ACC112 (cell line): Measurements from ENCODE around the gene ANO7.
"Not testable (repeated sequence)": the region's sequence is repeated elsewhere in the genome, so short reads cannot be mapped to it uniquely, and the experiment has no call there.

Experiments used
- H2AFZ ChIP-seq: fragments of 200-600 bp; sonication (generic); one replicate; pipeline ENCODE4 v1.6.0; 2017; ENCODE audit warnings: antibody characterized with exemption, low read length; ENCODE audit not compliant: unreplicated experiment
- H3K27ac ChIP-seq: fragments of 200-600 bp; sonication (generic); 2 replicates; pipeline ENCODE4 v1.5.1; 2014; ENCODE audit warnings: low read depth, mild to moderate bottlenecking, antibody characterized with exemption, low read length, moderate library complexity
- H3K27me3 ChIP-seq: fragments of 200-600 bp; sonication (generic); 2 replicates; pipeline ENCODE4 v1.6.1; 2014; ENCODE audit warnings: mild to moderate bottlenecking, antibody characterized with exemption, low read length, moderate library complexity, mixed read lengths; ENCODE audit not compliant: insufficient read depth
- H3K36me3 ChIP-seq: fragments of 200-600 bp; sonication (generic); 2 replicates; pipeline ENCODE4 v1.6.1; 2016; ENCODE audit warnings: mild to moderate bottlenecking, antibody characterized with exemption, low read length, moderate library complexity, mixed read lengths; ENCODE audit not compliant: insufficient read depth
- H3K4me1 ChIP-seq: fragments of 200-600 bp; sonication (generic); one replicate; pipeline ENCODE4 v1.6.1; 2016; ENCODE audit warnings: low read length, mixed read lengths; ENCODE audit not compliant: insufficient read depth, unreplicated experiment, control insufficient read depth
- H3K4me3 ChIP-seq: fragments of 200-600 bp; sonication (generic); 2 replicates; pipeline ENCODE4 v1.5.1; 2014; ENCODE audit warnings: mild to moderate bottlenecking, low read depth, low read length
- H3K79me2 ChIP-seq: fragments of 200-600 bp; sonication (generic); one replicate; pipeline ENCODE4 v1.6.0; 2016; ENCODE audit warnings: low read length; ENCODE audit not compliant: control insufficient read depth, unreplicated experiment, insufficient read depth

Gene ANO7

DNA sequence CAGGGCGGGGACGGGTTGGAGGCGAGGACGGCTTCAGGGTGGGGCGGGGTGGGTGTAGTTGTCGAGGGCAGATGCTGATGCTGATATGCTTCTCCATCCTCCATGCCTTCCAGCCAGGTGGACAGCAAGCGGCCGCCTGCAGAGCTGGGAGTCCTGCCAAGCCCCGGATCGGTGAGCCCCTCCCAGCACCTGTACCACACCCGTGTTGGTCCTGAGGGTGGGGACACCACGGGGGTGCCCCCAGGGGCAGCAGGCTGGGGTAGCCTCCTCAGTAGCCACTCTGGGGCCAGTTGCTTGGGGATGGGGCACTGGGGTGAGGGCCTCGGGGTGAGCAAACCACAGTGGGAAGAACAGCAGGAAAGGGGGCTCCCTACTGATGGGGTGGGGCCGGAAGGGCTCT, 2.6 kb downstream of the ANO7 start:
- H2AFZ ChIP-seq = no peak overlapping the region
- H3K4me3 ChIP-seq = no peak overlapping the region
- no peak overlapping the region for H3K27ac ChIP-seq
- H3K36me3 ChIP-seq = no peaks in the 10 kb centered on the region
- H3K27me3 ChIP-seq = peaks cover 4% of the 10 kb centered on the region; the same call in 1 of the 2 replicates
- no peaks in the 10 kb centered on the region for H3K4me1 ChIP-seq
- H3K79me2 ChIP-seq = no peaks in the 10 kb centered on the region

DNA sequence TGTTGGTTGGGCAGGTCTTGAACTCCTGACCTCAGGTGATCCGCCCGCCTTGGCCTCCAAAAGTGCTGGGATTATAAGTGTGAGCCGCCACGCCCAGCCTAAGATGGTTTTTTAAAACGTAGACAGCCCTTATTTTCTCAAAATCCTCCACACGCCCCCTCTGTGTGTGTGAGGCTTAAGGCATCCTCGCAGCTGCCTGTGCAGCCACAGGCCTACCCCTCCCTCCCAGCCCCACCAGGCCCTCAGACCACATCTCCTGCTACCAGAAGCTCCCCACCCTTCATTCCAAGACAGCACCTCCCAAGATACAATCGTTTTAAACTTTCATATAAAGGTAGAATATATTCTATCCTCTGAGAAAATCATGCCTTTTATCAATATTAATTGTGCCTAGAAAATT, 4.8 kb downstream of the ANO7 start:
- Histone ChIP-seq H3K27me3 (peaks cover under 1% of the 10 kb centered on the region; the same call in 1 of the 2 replicates), H3K79me2 (no peaks in the 10 kb centered on the region), H2AFZ (no peak overlapping the region), H3K4me1 (no peaks in the 10 kb centered on the region), H3K4me3 (no peak overlapping the region), H3K27ac (no peak overlapping the region), H3K36me3 (no peaks in the 10 kb centered on the region)

- no peaks in the 10 kb centered on the region for H3K36me3 ChIP-seq
- no peaks in the 10 kb centered on the region for H3K27me3 ChIP-seq
- no peak overlapping the region for H2AFZ ChIP-seq
- H3K4me3 ChIP-seq = no peak overlapping the region
- no peaks in the 10 kb centered on the region for H3K79me2 ChIP-seq
- H3K4me1 ChIP-seq = no peaks in the 10 kb centered on the region
- no peak overlapping the region for H3K27ac ChIP-seq
Measured at GRCh38 chr2:241194811-241195210, 6.3 kb downstream of the ANO7 start.

- Histone ChIP-seq H3K27me3 (no peaks in the 10 kb centered on the region), H3K27ac (no peak overlapping the region), H3K79me2 (no peaks in the 10 kb centered on the region), H2AFZ (no peak overlapping the region), H3K36me3 (no peaks in the 10 kb centered on the region), H3K4me1 (no peaks in the 10 kb centered on the region), H3K4me3 (no peak overlapping the region)
Measured at GRCh38 chr2:241195506-241196130, 7.1 kb downstream of the ANO7 start.

GRCh38 chr2:241197246-241197645, 8.8 kb downstream of the ANO7 start:
- H2AFZ ChIP-seq, H3K4me3 ChIP-seq, H3K79me2 ChIP-seq, H3K27ac ChIP-seq, H3K36me3 ChIP-seq, H3K27me3 ChIP-seq, H3K4me1 ChIP-seq: not testable (repeated sequence)

DNA sequence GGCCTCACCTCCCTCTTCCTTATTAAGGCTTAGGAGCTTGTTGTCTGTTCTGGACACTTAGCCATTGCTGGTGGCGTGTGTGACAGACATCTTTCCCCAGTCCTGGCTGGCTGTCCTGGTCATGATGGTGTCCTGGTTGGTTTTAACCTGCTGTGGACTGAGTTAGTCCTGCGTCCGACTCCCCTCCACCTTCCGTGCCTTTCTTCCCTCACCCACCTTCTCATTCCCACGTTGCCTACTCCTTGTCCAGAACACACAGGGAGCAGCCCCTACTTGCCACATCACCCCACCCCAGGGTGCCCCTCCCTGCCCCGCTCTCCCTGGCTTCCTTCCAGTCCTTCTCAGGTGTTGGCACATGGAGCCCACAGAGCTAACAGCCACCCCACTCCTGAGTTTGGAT, 9.5 kb downstream of the ANO7 start:
- Histone ChIP-seq H3K27ac (no peak overlapping the region), H2AFZ (no peak overlapping the region), H3K4me1 (no peaks in the 10 kb centered on the region), H3K36me3 (no peaks in the 10 kb centered on the region), H3K4me3 (no peak overlapping the region), H3K79me2 (no peaks in the 10 kb centered on the region), H3K27me3 (no peaks in the 10 kb centered on the region)

DNA sequence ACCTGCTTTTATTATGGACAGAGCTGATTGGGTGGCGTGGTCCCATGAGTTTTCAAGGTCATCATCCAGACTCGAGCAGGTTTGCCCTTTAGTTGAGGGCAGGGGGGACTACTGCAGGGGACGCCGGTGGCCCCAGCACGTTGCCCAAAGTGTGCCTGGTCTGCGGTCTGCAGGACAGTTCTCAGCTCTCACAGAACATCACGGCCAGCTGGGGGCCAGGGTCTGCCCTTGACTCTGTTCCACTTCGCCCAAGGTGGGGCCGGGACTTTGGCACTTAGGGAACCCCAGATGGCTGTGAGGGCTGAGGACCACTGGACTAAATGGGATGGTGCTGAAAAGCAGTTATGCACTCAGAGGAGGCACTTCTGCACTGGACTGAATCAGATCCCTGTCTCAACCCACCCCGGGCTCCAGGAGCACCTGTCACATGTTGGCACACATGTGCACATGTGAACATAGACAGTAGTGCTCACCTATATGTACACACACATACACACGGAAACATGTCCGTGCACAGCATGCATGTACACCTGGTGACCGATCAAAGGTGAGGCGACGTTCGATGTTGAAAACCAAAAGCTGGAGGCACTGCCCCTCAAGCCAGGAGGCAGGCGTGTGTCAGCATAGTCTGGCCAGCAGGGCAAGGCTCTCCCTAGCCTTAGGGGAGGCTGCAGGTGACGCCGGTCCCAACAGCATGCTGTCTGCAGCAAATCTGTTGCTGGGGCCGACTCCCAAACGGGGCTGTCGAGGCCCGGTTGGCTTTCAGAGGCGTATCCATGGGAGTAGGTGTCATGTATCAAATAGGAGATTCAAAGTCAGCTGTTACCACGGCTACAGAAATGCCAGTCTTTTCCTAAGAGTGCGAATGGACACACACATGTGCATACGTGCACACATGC, 10.2 kb downstream of the ANO7 start:
- Histone ChIP-seq H3K27me3 (no peaks in the 10 kb centered on the region), H3K4me1 (no peaks in the 10 kb centered on the region), H3K27ac (no peak overlapping the region), H3K79me2 (no peaks in the 10 kb centered on the region), H3K36me3 (no peaks in the 10 kb centered on the region), H3K4me3 (no peak overlapping the region), H2AFZ (no peak overlapping the region)

GRCh38 chr2:241199286-241199685, 10.8 kb downstream of the ANO7 start:
- no peak overlapping the region for H3K4me3 ChIP-seq
- H3K27ac ChIP-seq = no peak overlapping the region
- H3K79me2 ChIP-seq = no peaks in the 10 kb centered on the region
- H3K4me1 ChIP-seq = no peaks in the 10 kb centered on the region
- no peaks in the 10 kb centered on the region for H3K36me3 ChIP-seq
- no peak overlapping the region for H2AFZ ChIP-seq
- no peaks in the 10 kb centered on the region for H3K27me3 ChIP-seq

GRCh38 chr2:241199897-241200821, 11.7 kb downstream of the ANO7 start:
- Histone ChIP-seq H2AFZ (no peak overlapping the region), H3K4me3 (no peak overlapping the region), H3K36me3 (no peaks in the 10 kb centered on the region), H3K79me2 (no peaks in the 10 kb centered on the region), H3K27me3 (no peaks in the 10 kb centered on the region), H3K27ac (no peak overlapping the region), H3K4me1 (no peaks in the 10 kb centered on the region)

GRCh38 chr2:241200822-241201395, 12.4 kb downstream of the ANO7 start:
- Histone ChIP-seq H3K27me3 (no peaks in the 10 kb centered on the region), H3K36me3 (no peaks in the 10 kb centered on the region), H3K79me2 (no peaks in the 10 kb centered on the region), H3K27ac (no peak overlapping the region), H2AFZ (no peak overlapping the region), H3K4me1 (no peaks in the 10 kb centered on the region), H3K4me3 (no peak overlapping the region)
